ENCODE data around the gene NUDT21.

DNA sequence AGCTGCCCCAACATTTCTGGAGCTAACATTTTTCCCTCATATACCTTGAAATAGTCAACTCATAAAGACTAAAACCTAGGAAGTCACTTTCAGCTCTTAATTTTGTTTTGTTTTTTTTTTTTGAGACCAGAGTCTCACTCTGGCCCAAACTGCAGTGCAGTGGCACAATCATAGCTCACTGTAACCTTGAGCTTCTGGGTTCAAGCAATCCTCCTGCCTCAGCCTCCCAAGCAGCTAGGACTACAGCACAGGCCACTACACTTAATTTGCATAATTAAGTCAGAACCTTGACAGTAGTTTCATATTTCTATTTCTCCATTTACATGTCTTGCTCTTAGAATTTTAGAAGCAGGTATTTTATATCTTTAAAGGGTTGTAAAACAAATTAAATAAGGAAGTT is 30.5 kb downstream of the NUDT21 start:
- no peak for TF ChIP-seq POLR2AphosphoS5 (IDR thresholded peaks at IDR 0.05; ENCODE audit: low read depth)
- TF ChIP-seq, protein P1, sequence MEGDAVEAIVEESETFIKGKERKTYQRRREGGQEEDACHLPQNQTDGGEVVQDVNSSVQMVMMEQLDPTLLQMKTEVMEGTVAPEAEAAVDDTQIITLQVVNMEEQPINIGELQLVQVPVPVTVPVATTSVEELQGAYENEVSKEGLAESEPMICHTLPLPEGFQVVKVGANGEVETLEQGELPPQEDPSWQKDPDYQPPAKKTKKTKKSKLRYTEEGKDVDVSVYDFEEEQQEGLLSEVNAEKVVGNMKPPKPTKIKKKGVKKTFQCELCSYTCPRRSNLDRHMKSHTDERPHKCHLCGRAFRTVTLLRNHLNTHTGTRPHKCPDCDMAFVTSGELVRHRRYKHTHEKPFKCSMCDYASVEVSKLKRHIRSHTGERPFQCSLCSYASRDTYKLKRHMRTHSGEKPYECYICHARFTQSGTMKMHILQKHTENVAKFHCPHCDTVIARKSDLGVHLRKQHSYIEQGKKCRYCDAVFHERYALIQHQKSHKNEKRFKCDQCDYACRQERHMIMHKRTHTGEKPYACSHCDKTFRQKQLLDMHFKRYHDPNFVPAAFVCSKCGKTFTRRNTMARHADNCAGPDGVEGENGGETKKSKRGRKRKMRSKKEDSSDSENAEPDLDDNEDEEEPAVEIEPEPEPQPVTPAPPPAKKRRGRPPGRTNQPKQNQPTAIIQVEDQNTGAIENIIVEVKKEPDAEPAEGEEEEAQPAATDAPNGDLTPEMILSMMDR (IDR thresholded peaks at IDR 0.05; ENCODE audit: insufficient read depth, low read length), result no peak
- TF ChIP-seq, protein P2, sequence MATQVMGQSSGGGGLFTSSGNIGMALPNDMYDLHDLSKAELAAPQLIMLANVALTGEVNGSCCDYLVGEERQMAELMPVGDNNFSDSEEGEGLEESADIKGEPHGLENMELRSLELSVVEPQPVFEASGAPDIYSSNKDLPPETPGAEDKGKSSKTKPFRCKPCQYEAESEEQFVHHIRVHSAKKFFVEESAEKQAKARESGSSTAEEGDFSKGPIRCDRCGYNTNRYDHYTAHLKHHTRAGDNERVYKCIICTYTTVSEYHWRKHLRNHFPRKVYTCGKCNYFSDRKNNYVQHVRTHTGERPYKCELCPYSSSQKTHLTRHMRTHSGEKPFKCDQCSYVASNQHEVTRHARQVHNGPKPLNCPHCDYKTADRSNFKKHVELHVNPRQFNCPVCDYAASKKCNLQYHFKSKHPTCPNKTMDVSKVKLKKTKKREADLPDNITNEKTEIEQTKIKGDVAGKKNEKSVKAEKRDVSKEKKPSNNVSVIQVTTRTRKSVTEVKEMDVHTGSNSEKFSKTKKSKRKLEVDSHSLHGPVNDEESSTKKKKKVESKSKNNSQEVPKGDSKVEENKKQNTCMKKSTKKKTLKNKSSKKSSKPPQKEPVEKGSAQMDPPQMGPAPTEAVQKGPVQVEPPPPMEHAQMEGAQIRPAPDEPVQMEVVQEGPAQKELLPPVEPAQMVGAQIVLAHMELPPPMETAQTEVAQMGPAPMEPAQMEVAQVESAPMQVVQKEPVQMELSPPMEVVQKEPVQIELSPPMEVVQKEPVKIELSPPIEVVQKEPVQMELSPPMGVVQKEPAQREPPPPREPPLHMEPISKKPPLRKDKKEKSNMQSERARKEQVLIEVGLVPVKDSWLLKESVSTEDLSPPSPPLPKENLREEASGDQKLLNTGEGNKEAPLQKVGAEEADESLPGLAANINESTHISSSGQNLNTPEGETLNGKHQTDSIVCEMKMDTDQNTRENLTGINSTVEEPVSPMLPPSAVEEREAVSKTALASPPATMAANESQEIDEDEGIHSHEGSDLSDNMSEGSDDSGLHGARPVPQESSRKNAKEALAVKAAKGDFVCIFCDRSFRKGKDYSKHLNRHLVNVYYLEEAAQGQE (IDR thresholded peaks at IDR 0.05; ENCODE audit: insufficient replicate concordance, low read depth), result no peak
- TF ChIP-seq GABPA (IDR thresholded peaks at IDR 0.05; ENCODE audit: low read depth), result no peak

Measured in HL-60 (cell line).